GM23248 (cell line): Measurements from ENCODE around the gene KCNIP3.

ENCODE experiments used
- EZH2 ChIP-seq: fragments of 200-600 bp; sonication (generic); IDR thresholded peaks from 2 replicates; pipeline ENCODE4 v1.6.1; 2018; ENCODE audit warnings: antibody characterized with exemption, mild to moderate bottlenecking; ENCODE audit not compliant: insufficient read depth, poor library complexity, severe bottlenecking
- EZH2phosphoT487 ChIP-seq: fragments of 200-600 bp; sonication (generic); IDR thresholded peaks from 2 replicates; pipeline ENCODE4 v1.6.1; 2018; ENCODE audit warnings: antibody characterized with exemption, moderate library complexity, mild to moderate bottlenecking, low read depth; ENCODE audit not compliant: insufficient read depth

DNA sequence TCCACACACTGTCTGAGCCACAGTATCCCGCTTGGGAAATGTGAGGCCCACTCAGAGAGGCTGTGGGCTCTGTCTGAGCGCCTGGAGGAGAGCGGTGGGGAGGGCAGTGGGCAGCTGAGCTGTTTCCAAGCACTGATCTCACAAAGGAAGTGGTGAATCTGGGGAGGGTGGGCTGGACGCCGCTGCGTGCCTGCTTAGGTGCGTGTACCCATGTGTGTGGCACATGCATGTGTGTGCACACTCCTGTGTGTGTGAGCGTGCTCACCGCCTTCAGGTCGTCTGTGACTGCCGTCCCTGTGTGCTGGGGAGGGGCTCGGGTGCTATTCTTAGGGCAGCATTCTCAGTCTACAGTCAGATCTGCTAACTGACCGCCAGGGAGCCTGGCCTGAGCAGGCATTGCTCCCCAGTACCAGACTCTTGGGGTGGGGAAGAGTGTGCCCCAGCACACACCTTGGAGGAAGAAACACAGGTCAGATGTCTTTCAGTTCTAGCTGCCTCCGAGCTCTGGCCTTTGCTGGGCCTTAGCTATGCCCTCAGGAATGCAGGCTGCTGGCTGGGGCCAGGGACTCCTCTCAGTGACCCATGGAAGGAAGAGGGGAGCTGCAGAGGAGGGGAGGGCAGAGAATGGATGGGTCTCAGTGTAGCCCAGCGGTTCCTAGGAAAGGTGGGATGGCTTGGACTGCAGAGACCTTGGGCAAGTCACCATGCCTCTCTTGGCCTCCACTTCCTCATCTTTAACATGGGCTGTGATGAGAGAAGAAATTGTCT, 31.4 kb downstream of the KCNIP3 start:
- TF ChIP-seq EZH2phosphoT487 (no peak), EZH2 (no peak)
